ENCODE measurements around the gene ERGIC3. TPM values are rescaled to one million over a fixed set of nuclear protein-coding genes. Genes with fewer than 3 reads are reported as not detected.

The ERGIC3 gene
- total and polyA plus RNA-seq, 2 of the 13 experiments (the other 11 are each of a cell fraction or from before 2014, with no cell fraction given): 407 to 670 TPM

DNA sequence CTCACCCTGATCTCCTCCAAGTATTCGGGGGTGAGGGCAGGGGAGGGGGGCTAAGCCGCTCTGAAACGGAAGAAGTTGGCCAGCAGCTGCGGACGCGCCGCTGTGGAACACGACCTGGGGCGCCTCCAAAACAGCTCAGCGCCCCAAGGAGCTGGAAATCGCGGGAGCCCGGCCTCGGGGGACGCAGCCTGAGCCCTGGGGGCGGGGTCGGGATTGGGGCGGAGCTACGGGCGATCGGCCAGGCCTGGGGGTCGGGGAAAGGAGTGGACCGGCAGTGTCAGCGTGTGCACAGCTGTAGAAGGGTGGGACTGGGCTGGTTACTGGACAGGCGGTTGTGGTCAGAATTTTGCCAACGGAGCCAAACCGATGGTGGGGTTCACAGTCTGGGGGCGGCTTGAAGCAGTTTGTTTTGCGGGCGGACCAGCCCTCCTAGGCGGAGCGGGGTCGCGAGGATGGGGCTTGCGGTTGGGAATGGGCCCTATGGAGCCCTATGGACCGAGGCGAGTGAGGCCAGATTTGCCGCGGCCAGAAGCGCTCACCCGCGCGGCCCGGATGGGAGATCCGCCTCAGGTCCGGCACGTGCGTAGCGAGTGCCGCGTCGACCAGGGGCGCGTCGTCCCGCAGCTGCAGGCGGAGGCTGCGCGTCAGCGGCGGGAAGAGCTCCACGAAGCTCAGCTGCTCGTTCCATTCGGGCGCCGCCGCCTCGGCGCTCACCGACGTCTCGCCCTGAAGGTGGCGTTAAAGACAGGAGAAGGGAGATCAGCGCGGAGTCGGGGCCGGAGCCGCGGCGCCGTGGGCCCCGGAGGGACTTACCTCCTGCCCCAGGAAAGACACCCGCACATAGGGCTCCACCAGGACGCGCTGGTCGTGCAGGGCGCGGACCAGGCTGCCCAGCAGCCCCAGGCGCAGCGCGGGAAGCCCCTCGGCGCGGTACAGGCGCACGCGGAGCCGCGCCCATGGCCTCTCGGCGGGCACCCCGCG, 59.4 kb downstream of the ERGIC3 start (continued):
- TF ChIP-seq, protein P1, sequence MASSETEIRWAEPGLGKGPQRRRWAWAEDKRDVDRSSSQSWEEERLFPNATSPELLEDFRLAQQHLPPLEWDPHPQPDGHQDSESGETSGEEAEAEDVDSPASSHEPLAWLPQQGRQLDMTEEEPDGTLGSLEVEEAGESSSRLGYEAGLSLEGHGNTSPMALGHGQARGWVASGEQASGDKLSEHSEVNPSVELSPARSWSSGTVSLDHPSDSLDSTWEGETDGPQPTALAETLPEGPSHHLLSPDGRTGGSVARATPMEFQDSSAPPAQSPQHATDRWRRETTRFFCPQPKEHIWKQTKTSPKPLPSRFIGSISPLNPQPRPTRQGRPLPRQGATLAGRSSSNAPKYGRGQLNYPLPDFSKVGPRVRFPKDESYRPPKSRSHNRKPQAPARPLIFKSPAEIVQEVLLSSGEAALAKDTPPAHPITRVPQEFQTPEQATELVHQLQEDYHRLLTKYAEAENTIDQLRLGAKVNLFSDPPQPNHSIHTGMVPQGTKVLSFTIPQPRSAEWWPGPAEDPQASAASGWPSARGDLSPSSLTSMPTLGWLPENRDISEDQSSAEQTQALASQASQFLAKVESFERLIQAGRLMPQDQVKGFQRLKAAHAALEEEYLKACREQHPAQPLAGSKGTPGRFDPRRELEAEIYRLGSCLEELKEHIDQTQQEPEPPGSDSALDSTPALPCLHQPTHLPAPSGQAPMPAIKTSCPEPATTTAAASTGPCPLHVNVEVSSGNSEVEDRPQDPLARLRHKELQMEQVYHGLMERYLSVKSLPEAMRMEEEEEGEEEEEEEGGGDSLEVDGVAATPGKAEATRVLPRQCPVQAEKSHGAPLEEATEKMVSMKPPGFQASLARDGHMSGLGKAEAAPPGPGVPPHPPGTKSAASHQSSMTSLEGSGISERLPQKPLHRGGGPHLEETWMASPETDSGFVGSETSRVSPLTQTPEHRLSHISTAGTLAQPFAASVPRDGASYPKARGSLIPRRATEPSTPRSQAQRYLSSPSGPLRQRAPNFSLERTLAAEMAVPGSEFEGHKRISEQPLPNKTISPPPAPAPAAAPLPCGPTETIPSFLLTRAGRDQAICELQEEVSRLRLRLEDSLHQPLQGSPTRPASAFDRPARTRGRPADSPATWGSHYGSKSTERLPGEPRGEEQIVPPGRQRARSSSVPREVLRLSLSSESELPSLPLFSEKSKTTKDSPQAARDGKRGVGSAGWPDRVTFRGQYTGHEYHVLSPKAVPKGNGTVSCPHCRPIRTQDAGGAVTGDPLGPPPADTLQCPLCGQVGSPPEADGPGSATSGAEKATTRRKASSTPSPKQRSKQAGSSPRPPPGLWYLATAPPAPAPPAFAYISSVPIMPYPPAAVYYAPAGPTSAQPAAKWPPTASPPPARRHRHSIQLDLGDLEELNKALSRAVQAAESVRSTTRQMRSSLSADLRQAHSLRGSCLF (CRISPR knock-in tag; IDR thresholded peaks at IDR 0.05; ENCODE audit: borderline replicate concordance): no peak
- TF ChIP-seq ZNF614 (CRISPR knock-in tag; IDR thresholded peaks at IDR 0.05; ENCODE audit: borderline replicate concordance) (no peak), EP300 (IDR thresholded peaks at IDR 0.05; ENCODE audit: low read depth in 2 of 2, low read length in 2 of 2) (no peak), EP300 (CRISPR knock-in tag; IDR thresholded peaks at IDR 0.05; ENCODE audit: borderline replicate concordance) (no peak), ATRX (CRISPR knock-in tag; IDR thresholded peaks at IDR 0.05; ENCODE audit: borderline replicate concordance) (no peak), MAFF (IDR thresholded peaks at IDR 0.05; ENCODE audit: low read depth, low read length) (no peak), ZNF550 (CRISPR knock-in tag; IDR thresholded peaks at IDR 0.05; ENCODE audit: borderline replicate concordance) (no peak), FOSL1 (CRISPR knock-in tag; IDR thresholded peaks at IDR 0.05; ENCODE audit: borderline replicate concordance) (no peak), ZNF235 (CRISPR knock-in tag; IDR thresholded peaks at IDR 0.05; ENCODE audit: borderline replicate concordance) (peak; percentile 81; the same call in 1 of the 2 replicates), ETV6 (CRISPR knock-in tag; conservative IDR thresholded peaks at IDR 0.05) (no peak), ZNF296 (CRISPR knock-in tag; conservative IDR thresholded peaks at IDR 0.05) (no peak), ARNT2 (CRISPR knock-in tag; IDR thresholded peaks at IDR 0.05; ENCODE audit: low read depth) (peak; percentile 71; the same call in 1 of the 2 replicates), TCF12 (IDR thresholded peaks at IDR 0.05) (no peak), TCF12 (CRISPR knock-in tag; IDR thresholded peaks at IDR 0.05) (peak; percentile 37; the same call in 1 of the 2 replicates), ZNF766 (CRISPR knock-in tag; IDR thresholded peaks at IDR 0.05; ENCODE audit: borderline replicate concordance) (peak; percentile 74; the same call in 1 of the 2 replicates), PHB2 (IDR thresholded peaks at IDR 0.05; ENCODE audit: partially characterized antibody) (no peak)
- TF ChIP-seq, protein P2, sequence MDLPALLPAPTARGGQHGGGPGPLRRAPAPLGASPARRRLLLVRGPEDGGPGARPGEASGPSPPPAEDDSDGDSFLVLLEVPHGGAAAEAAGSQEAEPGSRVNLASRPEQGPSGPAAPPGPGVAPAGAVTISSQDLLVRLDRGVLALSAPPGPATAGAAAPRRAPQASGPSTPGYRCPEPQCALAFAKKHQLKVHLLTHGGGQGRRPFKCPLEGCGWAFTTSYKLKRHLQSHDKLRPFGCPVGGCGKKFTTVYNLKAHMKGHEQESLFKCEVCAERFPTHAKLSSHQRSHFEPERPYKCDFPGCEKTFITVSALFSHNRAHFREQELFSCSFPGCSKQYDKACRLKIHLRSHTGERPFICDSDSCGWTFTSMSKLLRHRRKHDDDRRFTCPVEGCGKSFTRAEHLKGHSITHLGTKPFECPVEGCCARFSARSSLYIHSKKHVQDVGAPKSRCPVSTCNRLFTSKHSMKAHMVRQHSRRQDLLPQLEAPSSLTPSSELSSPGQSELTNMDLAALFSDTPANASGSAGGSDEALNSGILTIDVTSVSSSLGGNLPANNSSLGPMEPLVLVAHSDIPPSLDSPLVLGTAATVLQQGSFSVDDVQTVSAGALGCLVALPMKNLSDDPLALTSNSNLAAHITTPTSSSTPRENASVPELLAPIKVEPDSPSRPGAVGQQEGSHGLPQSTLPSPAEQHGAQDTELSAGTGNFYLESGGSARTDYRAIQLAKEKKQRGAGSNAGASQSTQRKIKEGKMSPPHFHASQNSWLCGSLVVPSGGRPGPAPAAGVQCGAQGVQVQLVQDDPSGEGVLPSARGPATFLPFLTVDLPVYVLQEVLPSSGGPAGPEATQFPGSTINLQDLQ (CRISPR knock-in tag; IDR thresholded peaks at IDR 0.05): peak; percentile 70; the same call in 1 of the 2 replicates
- TF ChIP-seq, protein P3, sequence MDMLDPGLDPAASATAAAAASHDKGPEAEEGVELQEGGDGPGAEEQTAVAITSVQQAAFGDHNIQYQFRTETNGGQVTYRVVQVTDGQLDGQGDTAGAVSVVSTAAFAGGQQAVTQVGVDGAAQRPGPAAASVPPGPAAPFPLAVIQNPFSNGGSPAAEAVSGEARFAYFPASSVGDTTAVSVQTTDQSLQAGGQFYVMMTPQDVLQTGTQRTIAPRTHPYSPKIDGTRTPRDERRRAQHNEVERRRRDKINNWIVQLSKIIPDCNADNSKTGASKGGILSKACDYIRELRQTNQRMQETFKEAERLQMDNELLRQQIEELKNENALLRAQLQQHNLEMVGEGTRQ (IDR thresholded peaks at IDR 0.05; ENCODE audit: low read depth, low read length): no peak
- TF ChIP-seq, protein P3 (CRISPR knock-in tag; IDR thresholded peaks at IDR 0.05; ENCODE audit: borderline replicate concordance): no peak
